IPS DF 4.7 (cell line): ENCODE results near the gene ACSL6.

Source experiments
- DNase-seq: peaks from one replicate; pipeline ENCODE4 v3.0.0-alpha.2; 2013; ENCODE audit warnings: low spot score; ENCODE audit errors: extremely low read depth

The ACSL6 gene

DNA sequence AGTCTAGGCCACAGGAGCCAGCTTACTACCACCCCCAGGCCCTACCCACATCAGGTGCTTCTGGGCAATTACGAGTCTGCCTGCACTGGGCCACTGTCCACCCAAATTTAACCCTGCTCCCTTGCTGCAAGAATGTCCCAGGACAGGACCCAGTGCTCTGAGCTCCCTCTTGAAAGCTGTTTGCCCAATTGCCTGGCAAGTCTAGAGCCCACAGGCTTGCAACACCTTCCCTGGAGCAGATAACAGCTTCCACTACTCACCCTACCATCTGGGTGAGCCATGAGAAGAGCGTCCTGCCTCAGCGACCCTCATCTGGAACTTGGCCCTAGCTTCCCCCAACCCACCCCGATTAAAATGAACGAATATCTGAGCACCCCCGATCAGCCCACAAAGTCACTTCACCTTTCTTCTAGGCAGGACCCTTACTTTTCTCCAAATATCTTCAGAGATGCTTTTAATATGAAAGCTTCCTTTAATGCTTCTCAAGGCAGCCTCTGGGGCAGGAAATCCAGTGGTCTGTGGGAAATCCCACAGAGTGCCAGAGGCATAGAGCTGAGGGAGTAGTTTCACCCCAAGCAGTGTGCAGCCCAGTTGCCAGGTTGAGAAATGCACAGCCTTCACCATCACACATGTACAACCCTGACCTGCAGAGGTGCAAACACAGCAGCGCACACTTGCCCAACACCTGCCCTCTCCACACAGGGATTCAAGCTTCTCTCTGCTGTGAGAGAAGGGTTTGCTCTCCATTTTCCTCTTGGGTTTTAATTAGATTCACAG is 10.6 kb downstream of the ACSL6 start:
- no peak for DNase-seq

DNA sequence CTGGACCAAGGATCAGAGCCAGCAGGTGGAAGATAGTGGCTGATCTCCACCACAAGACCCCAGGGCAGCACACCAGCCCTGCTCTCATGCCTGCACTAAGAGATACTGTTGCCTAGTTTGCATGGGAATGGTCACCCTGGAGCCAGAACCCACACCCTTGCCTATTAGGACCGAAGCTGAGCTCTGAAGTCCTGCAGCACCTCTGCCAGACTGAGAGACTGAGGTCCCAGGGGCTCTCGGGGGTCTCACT is 11.3 kb downstream of the ACSL6 start:
- no peak for DNase-seq

DNA sequence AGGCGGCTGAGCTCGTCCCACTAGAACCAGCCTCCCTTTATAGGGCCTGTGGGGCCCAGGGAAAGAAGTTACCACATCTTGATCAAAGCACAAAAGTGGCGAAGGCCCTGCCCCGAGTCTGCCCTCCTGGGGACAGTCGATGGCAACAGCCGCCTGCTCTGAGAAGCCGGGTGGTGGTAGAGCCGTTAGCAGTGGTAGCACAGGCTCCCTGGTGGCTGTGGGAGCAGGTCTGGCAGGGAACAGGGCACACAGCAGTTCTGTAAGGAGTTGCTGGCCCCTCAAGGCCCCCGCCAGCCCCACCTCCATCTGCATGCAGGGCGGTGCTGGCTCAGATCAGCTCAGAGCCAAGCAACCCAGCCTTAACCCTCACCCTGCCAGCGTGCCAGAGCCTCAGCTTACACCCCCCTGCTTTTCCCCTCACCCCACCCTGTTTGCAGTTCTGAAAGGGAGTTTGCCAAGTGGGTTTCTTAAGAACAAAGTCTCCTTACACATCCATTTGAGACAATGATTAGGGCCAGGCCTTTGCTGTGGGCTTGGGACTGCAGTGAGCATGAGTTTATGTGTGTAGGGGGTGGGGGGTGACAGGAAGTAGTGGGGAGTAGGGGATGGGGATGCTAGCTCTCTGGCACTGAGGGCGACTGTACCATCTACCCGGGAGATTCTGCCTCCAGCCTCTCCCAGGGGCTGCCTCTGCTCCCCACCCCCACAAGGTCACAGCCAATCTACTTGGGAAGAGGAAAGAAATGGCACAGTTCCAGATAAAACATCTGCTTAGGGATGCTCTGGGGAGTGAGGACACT is 11.8 kb downstream of the ACSL6 start:
- DNase-seq: no peak

DNA sequence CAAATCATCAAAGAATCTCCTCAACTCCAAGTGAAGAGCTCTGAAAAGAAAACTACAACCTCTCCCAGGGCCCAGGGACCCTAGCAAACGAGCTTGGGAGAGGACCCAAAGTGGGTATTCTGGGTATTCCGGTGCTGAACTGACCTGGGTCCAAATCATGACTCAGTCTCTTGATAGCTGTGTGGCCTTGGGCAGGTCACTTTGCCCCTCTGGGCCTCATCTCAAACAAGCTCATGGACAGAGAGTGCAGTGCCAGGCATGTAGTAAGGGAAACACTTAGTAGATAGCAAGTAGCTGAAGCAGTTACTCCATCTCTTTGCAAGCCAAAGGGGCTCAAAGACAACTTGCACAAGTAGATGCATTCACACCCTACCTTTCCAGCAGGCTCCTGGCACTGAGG is 12.4 kb downstream of the ACSL6 start:
- DNase-seq: no peak

DNA sequence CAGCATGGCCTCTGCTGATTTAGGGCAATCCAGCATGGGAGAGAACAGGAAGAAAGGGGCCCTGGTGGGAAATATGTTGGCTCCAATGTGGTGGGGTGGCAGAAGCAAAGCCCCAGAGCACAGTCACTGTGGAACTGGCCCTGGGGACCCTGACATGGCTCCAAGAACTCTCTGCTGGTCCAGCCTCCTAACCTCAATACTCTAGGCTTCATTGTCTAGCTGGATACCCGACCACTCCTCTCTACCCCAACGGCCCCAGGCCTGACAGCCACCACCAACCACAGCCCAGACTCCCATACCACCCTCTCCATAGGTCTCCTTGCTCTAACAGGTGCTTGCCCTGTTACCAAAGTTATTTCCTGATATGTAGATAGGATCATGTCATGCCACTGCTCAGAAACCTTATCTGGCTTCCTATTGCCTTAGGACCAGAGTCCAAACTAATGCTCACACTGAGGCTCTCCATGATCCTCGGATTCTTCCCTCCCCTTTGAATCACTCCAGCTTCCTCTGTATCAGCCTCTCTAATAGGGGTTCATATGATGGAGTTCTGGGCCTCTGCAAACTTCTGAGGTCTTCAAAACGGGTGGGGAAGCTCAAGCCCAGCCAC is 12.9 kb downstream of the ACSL6 start:
- no peak for DNase-seq

DNA sequence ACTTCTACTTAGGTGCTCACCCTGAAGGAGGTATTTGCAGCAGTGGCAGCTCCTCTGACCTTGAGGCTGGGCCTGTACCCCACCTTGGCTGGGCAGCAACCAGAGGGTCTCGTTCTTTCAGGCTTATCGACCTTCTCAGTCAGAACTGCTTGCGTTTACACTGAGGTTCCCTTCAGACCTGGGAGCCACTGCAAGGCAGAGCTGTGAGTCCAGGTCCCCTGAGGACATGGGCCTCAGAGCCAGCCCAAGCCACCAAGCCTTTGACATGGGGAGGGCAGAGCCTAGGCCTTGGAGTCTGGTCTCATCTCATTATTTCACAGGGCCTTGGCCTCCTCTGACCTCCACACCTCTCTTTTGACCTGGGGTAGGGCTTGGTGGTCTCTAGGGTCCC is 13.7 kb downstream of the ACSL6 start:
- no peak for DNase-seq

DNA sequence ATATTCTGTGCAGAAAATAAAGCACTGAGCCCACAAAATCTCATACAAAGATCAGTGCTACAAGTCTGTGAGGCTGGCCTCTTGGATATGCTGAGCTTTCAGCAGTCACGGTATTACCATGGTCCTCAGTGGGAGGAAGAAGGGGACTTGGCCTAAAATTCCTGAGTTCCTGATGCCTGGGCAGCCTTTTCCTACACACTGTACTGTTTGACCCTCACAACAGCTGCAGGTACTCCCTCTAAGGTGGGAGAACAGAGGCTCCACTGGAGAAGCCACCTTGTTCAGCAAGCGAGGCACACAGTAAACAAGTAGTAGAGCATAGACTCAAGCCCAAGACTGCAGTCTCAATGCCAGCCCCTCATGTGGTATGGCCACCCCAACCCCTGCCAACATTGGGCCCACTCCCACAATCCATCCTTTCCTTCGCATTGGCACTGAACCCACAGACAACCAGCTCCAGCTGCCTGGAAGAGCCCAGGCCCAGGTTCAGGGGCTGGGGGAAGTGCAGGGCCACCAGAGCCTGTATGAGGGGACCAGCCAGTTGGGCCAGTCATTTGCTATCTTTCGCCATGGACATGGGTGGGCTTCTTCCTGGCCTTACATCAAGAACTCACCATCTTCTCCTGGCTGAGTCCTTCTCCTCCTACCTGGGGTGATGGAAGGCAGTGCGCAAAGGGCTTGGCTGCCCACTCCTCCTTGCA is 14.3 kb downstream of the ACSL6 start:
- DNase-seq: no peak

DNA sequence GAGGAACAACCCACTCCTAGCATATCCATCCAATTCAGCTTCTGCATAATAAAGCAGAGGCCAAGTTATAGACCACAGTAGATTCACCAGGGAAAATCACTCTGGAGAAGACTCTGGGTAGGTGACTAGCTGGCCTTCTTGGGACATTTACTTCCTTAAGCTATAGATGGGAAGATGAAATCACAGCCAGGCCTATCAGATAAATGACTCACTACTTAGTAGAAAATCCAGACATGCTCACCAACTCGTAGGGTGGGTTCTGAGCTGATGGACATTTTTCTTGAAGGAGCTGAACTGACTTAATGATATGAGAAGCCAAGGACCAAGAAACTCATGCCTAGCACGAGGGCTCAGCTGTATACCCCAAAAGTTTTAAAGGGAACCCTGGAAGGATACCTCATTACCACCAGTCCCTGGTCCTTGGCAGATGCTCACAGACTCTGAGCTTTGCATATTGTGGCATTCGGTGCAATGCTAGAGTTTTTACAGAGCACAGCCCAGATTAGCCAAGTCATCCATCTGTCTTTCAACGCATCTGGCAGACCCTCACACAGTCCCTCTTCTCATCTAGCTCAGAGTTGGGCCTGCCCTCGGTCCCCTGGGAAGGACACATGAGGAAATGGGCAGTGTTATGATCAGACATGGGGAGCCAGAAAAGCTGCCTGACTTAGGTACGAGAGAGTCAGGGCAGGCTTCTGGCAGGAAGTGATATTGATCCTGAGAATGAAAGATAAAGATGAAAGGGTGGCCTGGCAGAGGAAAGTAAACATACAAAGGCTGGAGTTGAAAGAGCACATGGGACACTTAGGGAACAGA is 15.0 kb downstream of the ACSL6 start:
- no peak for DNase-seq

DNA sequence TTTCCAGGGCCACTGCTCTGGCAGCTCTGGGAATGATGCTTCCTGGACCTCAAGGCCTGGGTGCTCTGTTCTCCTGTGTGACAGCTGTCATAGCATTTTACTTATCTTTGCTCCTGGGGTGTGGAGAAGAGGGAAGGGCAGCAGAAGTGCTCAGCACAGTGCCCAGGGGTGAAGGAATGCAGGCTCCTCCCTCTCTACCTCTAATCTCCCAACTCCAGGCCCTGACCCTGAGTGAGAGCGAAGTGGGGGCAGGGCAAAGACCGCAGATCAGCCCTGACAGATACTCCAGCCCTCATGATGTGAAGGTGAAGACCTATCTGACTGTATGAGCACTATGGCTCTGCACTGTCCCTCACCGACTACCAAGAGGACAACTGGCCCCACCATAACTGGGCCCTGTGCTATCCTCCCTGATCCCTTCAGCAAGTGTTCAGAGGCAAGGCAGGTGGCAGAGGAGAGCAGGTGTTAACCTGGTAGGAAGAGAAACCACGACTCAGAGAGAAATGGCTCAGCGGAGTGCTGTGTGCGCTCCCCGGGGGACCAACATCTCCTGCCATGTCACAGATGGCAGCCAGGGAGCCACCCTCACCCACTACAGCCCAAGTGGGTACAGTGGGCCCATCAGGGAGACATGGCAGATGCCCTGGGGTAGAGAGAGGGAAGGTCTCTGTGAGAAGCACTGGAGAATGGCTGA is 16.8 kb downstream of the ACSL6 start:
- no peak for DNase-seq

DNA sequence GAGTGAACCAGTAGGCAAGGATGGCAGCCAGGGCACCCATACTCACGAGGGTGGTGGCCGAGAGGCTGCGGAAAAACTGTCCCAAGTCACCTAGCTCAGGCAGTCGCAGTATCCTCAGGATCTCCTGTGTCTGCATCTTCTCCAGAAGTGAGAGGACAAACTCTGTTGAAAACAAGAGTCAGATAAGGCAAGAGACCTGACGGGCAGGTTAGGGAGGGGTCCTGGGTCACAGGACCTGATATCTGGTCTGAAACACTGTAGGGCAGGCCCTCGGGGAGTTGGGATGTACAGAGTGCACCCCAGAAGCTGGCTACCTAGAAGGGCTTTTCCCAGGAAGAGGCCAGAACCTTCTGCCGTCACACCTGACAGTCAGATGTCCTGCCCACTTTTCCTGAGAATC is 17.4 kb downstream of the ACSL6 start:
- no peak for DNase-seq

DNA sequence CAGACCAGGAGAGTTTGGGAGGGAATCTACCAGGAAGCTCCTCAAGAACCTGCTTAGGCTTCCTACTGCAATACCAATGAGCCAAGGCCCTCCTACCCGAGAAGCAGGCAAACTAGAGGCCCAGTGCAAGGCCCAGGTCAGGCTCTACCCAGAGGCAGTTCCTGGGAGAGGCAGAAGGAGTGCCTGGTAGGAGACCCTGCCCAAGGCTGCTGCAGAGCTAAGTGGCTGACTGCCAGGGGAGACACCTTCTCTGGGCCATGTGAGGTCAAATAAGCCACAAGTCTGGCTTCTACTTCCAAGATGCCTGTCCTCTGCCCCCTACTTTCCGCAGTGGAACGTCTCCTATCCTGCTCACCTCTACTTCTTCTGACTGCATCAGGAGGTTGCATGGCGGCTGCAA is 17.8 kb downstream of the ACSL6 start:
- no peak for DNase-seq

DNA sequence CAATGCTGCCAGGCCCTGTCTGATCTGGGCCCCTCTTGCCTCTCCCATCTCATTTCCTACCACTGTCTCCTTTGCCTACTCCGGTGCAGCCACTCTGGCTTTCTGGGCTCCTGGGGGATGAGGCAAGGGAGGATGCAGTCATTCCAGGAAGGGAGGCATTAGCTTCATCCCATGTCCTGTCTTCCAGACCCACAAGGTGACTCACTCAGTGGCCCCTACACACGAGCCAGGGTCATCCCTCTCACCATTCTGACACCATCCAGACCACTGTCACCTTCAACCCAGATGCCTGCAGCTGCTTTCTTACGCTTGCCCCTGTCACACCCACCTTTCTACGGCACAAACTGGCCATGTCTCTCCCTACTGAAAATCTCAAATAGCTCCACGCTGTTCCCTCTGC is 19.1 kb downstream of the ACSL6 start:
- DNase-seq: no peak

DNA sequence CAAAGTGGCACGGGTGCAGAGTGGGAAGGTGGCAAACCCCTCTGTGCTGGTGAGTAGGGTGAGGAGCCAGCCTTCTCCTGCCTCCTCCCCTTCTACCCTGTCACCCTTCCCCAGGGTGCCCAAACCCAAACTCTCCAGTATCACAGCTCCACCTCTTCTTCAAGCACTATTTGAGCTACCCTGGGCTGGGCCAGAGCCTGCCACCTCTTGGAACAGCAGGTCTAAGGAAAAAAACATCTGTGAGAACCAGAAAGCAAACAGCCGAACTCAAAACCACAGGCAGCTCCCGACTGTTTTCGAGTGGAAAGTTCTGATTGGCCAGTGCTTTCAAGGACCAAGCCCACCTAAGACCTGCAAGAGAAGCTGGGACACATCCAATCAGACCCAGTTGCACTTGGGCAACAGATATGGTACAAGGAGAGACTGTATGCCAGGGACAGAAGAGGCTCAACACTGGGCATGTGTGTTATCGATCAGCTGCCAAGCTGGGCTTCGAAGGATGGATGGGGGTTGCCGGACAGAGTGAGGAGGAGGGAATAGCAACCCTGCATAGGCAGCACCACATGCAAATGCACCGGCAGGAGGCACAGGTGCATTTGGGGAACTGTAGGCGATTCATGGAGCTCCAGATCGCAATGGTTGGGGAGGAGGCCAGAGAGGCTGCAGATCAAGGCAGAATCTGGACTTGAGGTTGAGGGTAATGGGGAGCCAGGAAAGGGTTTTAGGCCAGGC is 19.7 kb downstream of the ACSL6 start:
- DNase-seq: no peak

DNA sequence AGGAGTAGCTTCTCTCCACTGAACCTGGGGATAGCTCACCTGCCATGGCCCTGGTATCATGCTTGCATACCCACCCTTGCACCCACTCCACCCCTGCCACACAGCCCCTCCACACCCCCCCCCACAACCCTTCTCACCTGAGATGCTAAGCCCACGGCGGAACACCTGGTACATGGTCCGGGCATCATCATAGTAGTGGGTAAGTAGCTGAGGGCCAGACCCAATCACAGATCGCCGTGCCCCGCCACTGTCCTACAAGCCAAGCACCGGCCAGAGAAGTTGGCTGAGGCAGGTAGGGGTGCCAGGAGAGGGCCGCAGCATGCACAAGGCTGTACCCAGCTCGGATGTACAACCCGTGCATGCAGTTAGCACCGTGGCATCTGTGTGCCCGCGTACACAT is 20.7 kb downstream of the ACSL6 start:
- DNase-seq: no peak

DNA sequence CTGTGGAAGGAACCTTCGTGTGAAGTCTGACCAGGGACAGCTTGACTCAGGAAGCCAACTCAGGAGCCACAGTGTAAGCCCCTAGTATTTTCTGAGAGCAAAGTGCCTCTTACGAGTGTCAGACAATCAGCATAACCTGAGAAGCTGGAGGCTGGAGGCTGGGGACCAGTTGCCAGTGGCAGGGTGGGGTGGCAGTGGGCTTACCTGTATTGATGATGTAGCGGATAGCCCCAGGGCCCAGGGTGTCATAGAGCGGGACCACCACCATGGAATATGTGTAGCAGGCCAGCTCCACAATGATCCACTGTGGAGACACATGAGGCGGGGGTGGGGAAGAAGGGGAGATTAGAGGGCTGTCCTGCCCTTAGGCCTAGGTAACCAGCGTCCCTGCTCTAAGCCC is 22.9 kb downstream of the ACSL6 start:
- no peak for DNase-seq

DNA sequence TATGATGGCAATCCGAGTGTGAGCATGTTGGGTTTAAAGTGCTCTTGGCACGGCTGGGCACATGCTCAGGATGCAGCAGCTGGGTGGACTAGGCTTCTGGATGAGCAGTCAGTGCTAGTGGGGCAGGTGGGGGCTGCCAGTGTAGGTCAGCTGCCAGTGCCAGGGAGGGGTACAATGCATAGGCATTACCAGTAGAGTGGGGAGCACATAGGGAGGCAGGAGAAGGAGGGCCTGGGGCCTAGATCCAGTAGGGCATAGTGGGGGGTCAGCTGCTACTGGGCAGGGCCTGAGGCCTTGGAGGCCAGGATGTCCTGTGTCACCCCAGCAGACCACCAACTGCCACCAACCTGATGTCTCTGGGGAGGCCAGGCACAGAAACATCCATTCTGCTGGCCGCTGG is 24.2 kb downstream of the ACSL6 start:
- DNase-seq: no peak

DNA sequence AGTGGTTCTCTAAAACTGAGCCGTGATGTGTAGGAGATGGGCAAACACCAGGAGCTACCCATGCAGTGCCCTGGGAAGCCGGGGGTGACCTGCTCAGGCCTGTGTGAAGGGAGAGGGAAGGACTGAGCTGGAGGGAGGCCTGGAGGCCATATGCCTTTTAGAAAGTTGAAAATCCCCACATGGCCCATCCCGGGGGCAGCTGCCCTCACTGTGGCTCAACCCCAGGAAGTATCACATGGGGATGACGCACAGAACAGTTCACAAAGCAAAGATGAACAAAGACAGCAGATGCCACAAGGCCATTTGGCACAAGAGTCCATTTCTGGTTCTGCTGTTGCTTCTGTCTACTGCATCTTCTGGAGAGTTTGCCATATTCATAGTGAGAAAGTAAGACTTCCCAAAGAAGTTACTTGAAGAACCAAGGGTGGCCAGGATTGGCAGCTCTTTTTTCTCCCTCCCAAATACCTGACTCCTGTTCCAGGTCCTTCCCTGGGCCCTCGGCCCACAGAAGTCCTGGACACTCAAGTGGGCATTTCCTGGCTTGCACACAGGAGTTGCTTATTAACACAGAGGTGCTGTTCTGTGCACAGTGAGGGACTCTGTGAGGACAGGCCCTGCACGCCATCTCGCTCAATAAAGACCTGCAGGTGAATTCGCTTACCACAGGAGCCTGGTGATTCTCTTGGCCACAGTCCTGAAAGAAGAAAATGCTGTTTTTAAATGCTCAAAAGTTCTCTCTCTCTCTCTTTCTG is 25.1 kb downstream of the ACSL6 start:
- no peak for DNase-seq

DNA sequence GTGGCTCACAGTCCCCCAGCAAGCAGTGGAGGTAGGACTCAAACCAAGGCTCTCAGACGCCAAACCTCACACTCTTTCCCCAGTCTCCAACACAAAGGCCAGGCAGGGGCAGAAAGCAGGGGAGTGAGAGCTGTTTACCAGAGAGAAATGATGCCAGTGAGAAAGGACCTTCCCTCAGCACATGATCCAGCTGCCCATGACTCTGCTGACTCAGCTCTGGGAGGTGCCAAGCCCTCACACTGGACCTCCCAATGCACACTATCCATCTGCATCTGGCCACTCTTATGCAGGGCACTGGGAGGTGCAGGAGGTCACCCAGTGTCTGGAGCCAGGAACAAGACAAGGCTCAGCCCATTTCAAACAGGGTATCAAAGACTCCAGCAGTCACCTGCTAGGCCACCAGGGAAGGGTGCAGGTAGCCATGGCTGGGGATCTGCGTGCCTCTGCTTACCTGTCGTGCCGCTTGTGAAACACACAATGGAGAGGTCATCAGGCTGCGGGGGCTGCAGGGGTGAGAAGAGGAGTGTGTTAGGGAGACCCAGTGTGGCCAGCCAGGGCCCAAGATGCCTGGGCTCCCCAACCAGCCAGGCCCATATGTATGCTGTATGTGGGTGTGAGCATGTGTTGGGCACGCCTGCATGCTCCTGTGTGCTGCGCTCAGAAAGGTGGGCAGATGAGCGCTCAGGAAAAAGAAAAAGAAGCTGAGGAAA is 26.3 kb downstream of the ACSL6 start:
- DNase-seq: no peak
